Loucy (cell line): ENCODE measurements around the gene KLRD1.

Experiments
- EZH2phosphoT487 ChIP-seq: fragments of 200-600 bp; IDR thresholded peaks from 2 replicates; pipeline ENCODE4 v1.6.1; 2018; ENCODE audit warnings: antibody characterized with exemption, mild to moderate bottlenecking, moderate library complexity, borderline replicate concordance
- TF ChIP-seq, protein P1 (sequence below): fragments of 200-600 bp; sonication (generic); conservative IDR thresholded peaks from 2 replicates; pipeline ENCODE4 v1.5.1; 2014; ENCODE audit warnings: mild to moderate bottlenecking, antibody characterized with exemption, low read length

GRCh38 chr12:10341892-10342509 lies 34.3 kb downstream of the KLRD1 start:
- TF ChIP-seq, protein P1, sequence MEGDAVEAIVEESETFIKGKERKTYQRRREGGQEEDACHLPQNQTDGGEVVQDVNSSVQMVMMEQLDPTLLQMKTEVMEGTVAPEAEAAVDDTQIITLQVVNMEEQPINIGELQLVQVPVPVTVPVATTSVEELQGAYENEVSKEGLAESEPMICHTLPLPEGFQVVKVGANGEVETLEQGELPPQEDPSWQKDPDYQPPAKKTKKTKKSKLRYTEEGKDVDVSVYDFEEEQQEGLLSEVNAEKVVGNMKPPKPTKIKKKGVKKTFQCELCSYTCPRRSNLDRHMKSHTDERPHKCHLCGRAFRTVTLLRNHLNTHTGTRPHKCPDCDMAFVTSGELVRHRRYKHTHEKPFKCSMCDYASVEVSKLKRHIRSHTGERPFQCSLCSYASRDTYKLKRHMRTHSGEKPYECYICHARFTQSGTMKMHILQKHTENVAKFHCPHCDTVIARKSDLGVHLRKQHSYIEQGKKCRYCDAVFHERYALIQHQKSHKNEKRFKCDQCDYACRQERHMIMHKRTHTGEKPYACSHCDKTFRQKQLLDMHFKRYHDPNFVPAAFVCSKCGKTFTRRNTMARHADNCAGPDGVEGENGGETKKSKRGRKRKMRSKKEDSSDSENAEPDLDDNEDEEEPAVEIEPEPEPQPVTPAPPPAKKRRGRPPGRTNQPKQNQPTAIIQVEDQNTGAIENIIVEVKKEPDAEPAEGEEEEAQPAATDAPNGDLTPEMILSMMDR, result no peak
- no peak for TF ChIP-seq EZH2phosphoT487
